Esophagus mucosa (tissue), 1 donor: ENCODE results near the gene SYT7. TPM values are rescaled to one million over a fixed set of nuclear protein-coding genes. Genes with fewer than 3 reads are reported as not detected.

Experiments used
- ATAC-seq: fragments of 200-7000 bp; cut with Tn5 transposase; one replicate; pipeline ENCODE4 v1.9.1; 2020
- total RNA-seq: library from RNA; stranded (reverse); gene quantifications from one replicate; pipeline ENCODE4 v1.2.4, GENCODE V29; 2023
- donor health status: DM: yes; HTN: yes; CAD: no.

SYT7 gene
- total RNA-seq, 1 donor from 2014 or later: 3.6 TPM

DNA sequence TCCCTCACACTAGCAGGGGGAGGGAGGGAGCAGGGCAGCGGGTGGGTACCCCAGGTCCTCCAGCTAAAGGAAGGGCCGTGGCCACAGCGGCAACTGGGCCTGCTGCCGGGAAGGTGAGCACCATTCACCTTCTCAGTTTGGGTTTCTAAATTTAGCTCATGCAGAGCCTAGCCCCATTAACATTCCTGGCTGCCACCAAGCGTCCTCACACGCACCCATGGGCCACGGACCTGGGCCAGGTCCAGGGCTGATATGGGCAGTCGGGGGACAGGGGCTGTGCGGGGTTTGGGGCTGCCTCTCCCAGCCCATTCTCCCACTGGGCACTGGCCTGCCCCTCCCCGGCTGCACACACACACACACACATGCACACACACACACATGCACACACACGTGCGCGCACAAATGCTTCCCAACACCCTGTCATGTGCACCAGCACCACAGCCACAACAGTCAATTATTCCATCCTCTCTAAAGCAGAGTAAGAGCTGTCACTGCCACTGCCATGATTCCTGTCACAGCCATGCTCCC is 28.7 kb downstream of the SYT7 start:
- no peak for ATAC-seq

DNA sequence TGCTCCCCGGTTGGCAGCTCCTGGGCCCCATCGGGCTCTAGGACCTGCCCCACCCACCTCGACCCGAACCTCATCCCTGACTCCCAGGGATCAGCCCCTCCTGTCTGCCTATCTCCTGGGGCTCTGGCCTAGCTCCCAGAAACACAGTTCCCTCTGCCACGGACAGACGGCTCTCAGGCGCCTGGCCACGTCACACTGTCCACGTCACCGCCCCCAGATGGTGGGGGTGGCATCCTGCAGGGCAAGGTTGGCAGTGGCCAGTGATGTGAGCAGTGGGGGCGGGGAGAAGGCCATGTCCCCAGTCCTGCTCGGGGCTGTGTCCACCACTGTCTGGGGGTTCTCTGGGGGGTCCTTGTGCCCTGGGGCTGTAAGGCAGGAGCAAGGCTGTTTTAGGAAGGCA is 29.2 kb downstream of the SYT7 start:
- peak; percentile 21 for ATAC-seq

DNA sequence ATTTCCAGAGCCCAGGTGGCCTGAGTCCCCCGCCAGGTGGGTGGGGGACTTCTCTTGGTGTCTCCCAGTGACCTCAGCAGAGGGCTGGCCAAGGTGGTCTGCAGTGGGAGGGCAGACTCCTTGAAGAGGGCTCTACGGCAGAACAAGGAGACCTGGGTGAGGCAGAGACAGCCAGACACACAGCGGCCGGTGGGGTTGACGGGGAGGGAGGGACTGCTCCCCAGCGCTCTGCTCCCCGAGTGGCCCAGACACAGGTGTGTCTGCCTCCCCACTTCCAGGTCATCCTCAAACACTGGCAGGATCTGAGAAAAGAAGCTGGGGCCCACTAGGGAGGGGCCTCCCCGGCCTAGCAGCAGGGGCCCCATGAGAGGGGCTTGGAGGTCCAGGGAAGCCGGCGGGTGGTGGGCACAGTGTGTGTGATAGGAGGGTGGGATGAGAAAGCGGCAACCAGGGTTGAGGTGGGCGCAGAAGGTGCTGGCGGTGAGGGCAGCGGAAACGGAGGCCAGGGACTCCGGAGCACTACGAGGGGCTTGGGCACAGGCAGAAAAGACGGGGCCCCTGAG is 30.1 kb downstream of the SYT7 start:
- ATAC-seq: no peak

DNA sequence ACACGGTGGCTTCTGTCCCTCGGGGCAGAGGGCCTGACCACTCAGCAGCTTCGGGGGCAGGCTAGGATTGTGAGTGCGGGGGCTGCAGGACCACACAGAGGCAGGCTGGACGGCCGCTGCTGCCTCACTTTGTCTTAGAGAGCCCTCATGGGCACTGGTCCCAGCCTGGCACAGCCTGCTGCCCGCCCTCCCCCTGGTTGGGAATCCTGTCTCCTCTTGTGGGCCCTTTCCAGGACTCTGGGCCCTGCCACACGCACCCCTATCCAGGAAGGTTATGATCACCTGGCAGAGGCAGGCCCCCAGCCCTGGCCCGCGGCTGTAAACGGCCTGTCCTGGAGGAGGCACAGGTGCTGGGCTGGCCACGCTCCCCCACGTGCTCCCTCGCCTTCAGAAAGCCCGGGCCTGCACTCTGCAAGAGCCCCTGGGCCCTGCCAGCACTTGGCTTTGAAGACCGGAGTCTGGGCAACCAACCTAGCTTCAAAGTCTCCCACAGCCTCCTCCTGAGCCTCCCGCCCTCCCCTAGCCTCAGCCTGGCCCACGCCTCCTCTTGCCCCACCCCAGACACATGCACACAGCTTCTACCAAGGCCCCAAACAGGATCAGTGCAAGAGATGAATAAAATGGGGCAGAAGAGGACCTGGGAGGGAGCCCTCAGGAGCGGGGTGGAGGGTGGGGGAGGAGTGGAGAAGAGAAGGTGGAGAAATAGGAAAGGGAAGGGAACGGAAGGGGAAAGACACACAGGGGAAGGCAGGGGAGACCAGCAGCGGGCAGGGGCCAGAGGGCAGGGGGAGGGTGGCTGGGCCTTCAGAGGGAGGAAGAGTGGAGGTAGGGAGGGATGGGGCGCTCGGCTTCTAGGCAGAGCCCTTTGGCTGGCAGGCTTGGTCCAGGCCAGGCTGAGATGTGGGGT is 31.0 kb downstream of the SYT7 start:
- no peak for ATAC-seq

DNA sequence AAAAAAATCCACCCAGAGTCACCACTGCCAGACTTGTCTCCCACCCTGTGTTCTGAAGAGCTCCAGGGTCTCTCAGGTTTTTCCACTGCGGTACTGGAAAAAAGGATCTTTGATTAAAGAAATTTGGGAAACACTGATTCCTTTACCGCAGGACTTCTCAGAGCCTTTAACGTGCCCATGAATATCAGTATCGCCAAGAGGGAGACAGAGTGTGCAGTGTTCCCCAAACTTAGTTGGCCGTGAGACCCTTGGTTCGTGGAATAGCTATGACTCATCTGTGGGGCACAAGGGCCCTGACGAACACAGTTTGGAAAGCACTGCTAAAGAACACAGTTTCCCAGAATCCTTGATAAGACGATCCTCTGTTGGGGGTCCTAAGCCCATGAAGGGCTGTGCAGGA is 31.7 kb downstream of the SYT7 start:
- no peak for ATAC-seq

DNA sequence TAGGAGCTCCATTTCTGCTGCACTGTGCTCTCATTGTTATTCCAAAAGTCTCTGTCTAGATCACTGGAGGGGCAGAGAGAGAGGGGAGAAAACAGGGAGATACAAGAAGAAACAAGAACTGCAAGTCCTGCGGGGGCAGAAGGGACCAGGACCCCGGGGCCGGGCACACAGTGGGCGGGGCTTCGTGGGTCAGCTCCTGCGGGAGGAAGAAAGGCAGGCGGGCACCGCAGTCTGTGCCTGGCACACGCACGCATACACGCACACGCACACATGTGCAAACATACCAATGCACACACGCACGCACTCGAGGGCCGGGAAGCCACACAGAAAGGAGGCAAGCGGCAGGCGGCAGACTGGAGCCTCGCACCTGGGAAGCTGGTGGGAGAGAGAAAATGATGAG is 33.6 kb downstream of the SYT7 start:
- ATAC-seq: no peak

DNA sequence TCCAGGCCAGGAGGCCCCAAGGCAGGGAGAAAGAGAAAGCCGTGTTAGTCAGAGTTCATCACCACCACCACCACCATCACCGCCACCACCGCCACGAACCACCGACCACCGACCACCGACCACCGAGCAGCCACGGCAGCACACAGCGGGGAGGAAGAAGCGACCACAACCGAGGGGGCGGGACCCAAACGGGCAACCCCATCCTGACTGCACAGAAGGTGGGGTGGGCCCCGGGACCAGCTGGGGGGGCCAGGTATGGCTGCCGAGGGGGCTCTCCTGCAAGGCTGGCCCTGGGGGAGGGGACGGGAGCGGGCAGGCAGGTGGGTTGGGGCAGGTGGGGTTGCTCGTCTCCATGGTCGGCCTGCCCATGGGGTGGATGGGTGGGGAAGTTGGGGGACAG is 34.2 kb downstream of the SYT7 start:
- ATAC-seq: no peak

DNA sequence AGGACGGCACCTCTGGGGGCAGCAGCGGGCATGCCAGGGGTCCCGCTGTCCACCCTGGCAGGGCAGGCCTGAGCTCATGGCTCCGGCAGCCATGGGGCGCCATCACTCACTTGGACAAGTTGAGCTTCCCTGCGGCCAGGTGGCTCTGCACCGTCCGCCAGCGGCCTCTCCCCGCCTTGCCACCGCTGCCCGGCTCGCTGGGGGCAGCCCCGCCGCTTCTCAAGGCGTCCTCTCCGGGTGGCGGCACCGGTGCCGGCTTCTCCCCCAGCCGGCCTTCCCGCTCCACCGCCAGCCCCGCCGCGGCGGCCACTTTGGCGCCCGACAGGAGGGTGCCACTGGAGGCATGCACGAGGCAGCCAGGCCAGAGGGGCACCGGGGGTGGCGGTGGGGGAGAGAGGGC is 35.0 kb downstream of the SYT7 start:
- no peak for ATAC-seq

DNA sequence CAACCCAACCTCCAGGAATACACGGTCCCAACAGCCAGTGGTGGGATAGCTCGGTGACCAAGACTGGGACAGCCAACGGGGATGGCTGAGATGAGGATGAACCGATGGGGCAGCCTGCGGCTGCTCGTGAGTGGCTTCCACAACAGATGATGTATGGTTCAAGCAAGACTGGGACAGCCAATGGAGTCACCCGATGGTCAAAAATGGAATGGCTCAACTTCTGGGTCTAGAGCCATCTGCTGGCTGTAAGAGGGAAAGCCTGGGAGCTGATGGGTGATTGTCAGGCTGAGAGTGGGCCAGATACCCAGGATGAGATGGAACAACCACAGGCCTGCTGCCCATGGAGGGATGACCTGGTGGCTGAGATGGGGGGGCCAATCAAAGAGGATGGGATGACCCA is 35.5 kb downstream of the SYT7 start:
- ATAC-seq: no peak

DNA sequence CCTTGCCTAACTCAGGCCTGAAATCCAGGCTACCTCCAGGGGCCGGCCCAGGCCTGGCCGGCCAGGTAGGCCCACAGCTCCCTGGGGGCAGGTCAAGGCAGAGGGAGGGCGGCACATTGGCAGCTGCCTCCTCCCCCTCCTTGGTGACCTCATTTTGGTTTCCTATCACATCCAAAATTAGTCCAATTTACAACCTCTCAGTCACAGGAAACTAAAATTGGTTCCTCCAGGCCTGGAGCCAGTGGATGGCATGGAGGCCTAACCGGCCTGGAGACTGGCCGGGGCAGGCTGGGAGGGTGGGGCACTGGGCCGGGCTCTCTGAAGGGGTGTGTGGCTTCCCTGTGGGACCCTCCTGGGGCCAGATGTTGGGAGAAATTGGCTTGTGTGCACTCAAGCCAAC is 36.4 kb downstream of the SYT7 start:
- ATAC-seq: no peak

DNA sequence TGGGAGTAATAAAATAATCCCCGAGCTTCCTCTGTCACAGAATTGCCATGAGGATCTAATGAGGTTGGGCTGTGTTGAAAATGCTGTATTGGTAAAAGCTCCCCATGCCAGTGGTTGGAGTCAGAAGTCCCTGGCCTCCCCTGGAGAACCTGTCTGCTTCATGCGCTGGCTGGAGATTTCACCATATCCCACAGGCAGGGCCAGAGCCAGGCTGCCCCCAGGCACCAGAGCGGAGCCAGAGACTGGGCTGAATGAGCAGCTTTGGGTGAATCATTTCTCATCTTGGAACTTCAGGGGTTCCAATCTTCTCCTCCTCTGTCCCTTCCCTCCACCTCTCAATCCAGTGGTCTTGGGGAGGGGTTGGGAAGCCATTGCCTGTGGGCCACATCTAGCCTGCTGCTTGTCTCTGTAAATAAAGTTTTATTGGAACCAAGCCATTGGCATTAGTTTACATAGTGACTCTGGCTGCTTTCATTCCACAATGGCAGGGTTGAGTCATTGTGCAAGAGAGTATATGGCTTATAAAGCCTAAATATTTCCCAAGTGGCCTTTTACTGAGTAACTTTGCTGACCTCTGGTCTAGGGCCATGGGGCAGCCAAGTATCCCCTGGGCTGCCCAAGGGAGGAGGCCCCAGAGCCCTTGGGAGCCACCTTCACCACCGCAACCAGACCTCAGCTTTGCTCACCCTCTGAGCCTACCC is 37.1 kb downstream of the SYT7 start:
- ATAC-seq: peak; percentile 24

DNA sequence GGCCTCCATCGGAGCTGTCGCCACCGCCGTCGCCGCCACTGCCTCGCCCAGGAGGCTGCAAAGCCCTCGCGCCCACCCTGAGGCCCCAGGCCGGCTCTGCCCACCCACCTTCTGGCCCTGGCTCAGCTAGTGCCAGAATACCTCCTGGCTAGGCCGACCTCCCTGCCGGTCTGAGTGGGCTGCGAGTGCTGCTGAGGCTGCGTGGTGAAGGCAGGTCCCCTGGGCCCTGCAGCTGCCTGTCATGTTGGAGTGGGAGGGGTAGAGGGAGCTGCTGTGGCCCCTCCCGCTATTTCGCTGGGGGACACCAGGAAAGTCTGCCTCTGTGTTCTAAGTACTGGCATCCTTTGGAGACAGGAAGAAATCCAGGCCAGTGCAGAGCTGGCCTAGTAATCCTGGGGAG is 38.2 kb downstream of the SYT7 start:
- ATAC-seq: no peak

DNA sequence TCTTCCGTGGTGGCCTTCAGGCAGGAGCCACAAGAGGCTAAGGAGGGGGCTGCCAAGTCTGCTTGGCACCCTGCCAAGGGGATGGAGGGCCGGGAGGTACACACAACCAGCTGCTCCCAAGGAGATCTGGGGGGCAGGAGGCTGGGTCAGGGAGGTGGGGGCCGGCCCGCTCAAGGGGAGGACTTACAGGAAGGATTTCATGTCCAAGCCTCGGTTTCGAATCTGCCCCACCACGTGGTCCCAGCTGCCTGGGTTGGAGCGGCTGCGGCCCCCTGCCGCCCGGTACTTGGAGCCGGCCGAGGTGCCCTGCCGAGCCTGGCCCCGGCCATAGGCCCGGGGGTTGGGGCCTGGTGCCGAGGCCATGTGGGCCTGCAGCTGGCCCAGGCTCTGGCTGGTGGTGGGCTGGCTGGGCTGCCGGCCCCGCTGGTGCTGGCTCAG is 38.8 kb downstream of the SYT7 start:
- no peak for ATAC-seq

DNA sequence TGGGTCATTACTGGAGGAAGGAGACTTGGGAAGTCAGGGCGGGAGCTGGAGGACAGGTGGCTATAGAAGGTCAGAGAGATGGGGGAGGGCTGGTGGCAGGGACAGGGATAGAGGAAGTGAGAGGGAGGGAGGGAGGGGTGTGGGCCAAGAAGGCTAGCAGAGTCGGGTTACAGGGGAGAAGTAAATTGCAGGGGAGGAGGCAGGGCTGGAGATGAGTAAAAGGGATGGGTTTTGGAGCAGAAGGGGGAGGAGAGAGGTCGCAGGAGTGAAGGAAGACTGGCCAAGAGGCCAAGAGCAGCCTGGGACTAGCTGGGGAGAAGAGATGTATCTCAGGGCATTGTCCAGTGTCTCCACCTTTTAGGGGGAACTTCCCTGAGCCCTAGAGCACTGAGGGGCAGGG is 39.3 kb downstream of the SYT7 start:
- ATAC-seq: no peak

DNA sequence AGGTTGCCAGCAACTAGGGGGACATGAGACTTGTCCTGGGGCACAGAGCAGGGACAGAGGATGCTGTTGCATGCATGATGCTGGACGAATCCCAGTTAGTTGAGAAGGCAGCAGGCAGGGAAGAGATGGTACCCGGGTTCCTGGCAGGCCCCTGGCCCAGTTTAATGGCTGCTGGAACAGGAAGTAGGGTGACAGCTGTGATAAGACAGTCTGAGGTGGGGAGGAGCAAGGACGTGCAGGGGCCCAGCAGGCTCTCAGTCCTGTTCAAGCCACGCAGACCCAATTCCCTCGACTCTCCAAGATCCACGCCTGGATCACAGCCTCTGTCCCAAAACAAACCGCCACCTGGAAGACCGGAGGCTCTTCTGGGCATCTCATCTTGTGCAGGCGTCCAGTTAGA is 40.3 kb downstream of the SYT7 start:
- no peak for ATAC-seq

DNA sequence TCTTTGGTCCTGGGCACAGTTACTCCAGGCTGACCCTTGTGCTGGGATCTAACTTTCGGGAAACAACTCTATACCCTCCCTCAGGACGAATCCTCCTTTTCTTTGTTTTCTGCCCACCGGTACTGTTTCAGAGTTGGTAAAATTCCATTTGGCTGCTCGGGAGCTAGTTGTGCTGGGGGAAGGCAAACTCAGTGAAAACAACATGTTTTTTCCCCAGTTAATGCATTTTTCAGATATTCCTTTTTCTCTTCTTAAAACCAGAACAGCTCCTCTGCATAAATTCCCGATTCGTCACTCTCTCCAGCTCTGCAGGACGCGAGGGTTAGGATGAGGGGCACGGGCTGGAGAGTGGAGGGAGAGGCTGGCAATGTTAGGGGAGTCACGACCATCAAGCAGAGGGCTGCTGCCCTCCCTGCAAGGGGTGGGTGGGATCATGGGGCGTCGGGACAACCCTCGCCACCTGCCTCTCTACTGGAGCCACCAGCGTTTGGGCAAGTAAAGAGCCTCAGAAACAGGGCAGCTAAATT is 41.0 kb downstream of the SYT7 start:
- ATAC-seq: no peak

DNA sequence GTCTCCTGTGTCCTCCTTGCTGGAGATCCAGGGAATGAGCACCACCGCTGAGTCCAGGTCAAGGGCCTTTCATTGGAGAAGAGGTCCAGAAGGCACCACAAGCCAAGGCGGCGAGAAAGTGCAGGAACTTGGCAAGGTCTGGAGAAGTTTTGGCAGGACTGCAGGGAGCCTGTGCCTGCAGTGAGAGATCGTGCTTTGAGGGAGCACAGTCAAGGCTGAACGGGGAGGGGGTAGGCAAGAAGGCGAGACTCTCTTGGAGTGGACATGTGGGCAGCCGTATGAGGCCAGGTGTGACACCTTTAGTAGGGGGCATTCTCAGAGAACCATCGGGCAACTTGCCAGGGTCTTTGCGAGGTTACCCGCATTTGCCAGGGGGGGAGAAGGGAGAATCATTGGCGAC is 41.9 kb downstream of the SYT7 start:
- no peak for ATAC-seq

DNA sequence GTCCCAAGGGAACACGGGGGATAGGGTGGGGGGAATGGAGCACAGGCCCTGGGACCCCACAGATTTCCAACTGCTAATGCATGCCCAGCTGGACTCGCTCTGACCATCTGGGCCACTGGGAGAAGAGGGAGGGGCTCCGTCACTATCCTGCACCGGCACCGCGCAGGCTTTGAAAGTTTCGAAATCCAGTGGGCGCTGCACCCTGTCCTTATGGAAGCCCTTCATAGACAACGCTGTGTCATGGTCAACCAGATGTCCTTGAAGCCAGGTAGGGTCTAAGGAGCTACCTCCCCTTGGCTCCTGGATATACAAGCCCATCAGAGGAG is 42.3 kb downstream of the SYT7 start:
- ATAC-seq: no peak

DNA sequence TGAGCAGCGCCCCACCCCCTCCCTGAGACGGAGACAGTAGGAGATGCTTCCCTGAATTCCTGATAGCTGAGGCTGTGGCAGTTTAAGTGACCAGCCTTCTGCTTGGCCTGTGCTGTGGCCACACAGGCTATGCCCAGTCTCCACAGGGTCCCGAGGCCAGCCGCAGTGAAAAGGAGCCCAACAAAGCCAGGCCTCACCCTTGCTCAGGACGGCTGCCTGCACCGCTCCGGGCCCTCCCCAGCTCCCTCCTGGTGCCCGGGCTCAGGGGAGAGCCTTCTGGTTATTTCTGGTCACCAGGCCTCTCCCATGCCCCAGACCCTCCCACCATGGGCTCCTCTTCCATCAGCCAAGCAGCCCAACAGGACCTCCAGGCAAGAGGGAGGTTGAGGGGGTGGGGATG is 43.5 kb downstream of the SYT7 start:
- no peak for ATAC-seq

DNA sequence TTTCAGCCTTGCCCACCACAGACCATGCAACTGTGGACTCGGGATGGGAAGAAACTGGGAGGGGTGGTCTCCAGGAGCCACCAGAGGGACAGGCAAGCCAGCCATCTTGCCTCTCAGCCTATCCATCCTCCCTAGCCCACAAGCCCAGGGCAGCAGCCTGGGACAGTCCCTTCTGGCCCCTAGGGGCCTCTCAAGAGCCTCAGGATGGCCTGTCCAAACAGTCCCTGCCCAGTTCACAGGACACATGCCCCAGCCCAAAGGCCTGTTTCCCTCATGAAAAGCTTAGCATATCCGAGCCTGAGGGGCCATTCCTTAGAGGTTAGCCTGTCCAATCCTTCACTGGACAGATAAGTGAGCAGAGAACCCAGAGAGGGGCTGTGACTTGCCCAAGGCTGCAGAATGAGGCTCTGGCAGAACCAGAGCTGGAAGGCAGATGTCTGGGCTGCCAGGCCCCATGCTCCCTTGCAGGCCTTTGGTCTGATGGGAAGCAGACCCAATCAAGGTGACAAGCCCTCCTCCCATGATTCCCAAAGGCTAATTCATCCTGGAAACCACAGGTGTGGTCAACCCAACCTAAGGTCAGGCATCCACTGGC is 44.1 kb downstream of the SYT7 start:
- ATAC-seq: no peak

DNA sequence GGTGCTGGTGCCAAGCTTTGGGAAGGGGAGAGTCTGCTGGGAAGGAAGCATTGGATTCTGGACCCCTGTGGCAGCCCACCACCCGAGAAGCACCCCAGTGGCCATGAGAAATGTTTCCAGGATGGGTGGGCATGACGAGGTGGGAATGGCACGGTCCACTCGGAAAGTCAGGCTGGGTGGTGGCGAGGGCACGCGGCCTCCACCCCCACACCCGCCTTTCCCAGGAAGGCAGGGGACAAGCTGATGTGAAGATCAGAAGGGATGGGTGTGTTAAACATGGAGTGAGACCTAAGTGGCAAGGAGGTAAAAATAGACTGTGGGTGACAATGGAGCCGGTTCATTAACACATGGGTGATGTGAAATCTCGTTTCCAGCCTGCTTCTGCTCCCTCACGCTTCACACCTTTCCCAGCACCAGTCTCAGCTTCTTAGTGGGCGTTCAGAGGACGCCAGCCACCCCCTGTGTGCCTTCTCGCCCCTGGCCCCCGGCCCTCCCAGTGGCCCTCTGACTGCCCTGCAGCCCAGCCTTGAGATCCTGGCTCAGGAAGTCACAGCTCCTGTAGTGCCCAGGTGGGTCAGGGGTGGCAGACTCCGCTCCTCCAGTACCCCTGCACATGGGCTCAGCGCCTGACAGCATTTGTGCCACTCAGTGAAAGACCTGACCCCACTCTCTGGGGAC is 44.7 kb downstream of the SYT7 start:
- no peak for ATAC-seq
